Activated naive CD4-positive, alpha-beta T cell treated with anti-CD3 and anti-CD28 coated beads, Interleukin-2, amount 50 U/mL, for 72 hours (primary cell): ENCODE data around the gene BANP. TPM values are rescaled to one million over a fixed set of nuclear protein-coding genes. Genes with fewer than 3 reads are reported as not detected.
"Not testable (repeated sequence)": the region's sequence is repeated elsewhere in the genome, so short reads cannot be mapped to it uniquely, and the experiment has no call there.

Source experiments
- ATAC-seq, 2 donors: fragments of 150-1000 bp; cut with Tn5 transposase; 2 replicates each; pipeline ENCODE4 v1.10.0; 2021; ENCODE audit warnings: mild to moderate bottlenecking in 2 of 2, moderate library complexity in 2 of 2
- DNase-seq, 2 donors: peaks; one replicate each; pipeline ENCODE4 v3.0.0; 2021 to 2022; ENCODE audit warnings: low spot score in 2 of 2
- H3K27ac Mint-ChIP-seq, 2 donors: one replicate each; pipeline ENCODE4 v1.8.0; 2022; ENCODE audit warnings: mild to moderate bottlenecking in 2 of 2, mixed read lengths in 2 of 2
- H3K36me3 Mint-ChIP-seq, 2 donors: one replicate each; pipeline ENCODE4 v1.8.0; 2022; ENCODE audit warnings: mixed read lengths in 2 of 2
- H3K9me3 Mint-ChIP-seq, 2 donors: one replicate each; pipeline ENCODE4 v1.8.0; 2022; ENCODE audit warnings: mixed read lengths in 2 of 2
- total RNA-seq, 2 donors: library from RNA; stranded (reverse); gene quantifications; one replicate each; pipeline ENCODE4 v1.2.3, GENCODE V29; 2022

BANP gene
- total RNA-seq, 2 donors from 2014 or later, result 44.6 to 46.8 TPM

DNA sequence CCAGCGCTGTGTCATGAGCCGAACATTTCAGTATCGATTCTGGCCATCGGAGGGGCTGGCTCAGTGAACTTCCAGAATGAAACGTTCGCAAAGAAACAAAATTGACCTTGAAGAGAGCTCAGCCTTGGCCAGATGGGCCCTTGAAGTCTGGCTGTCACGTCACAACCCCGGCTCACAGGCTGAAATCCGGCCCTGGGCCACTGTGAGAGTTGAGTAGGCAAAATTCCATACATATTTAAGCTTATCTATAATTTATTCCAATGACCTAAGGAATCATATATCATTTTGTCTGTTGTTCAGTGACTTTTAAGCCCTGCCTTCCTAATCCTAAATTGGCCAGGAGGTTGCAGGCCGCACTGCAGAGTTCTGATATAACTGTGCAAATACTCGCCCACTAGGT is 170.2 kb downstream of the BANP start:
- not testable (repeated sequence) for H3K9me3 Mint-ChIP-seq, DNase-seq, ATAC-seq, H3K27ac Mint-ChIP-seq, H3K36me3 Mint-ChIP-seq

DNA sequence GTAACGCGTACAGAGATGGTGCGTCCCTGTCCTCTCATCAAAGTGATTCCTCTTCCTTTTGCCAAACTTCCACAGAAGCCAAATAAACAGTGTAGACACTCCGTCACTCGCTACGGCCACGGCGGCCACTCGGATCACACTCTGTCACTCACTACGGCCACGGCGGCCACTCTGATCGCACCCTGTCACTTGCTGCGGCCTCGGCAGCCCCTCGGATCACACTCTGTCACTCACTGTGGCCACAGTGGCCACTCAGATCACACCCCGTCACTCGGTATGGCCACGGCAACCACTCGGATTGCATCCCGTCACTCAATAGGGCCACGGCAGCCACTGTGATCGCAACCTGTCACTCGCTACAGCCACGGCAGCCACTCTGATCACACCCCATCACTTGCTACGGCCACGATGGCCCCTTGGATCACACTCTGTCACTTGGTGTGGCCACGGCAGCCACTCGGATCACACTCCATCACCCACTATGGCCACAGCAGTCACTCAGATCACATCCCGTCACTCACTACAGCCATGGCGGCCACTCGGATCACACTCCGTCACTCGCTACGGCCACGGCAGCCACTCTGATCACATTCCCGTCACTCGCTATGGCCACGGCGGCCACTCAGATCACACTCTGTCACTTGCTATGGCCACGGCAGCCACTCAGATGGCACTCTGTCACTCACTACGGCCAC is 170.8 kb downstream of the BANP start:
- H3K9me3 Mint-ChIP-seq, result peaks cover 0 to 7% of the 10 kb centered on the region in 2 donors
- H3K27ac Mint-ChIP-seq, result no peak overlapping the region
- DNase-seq, result no peak
- no peaks in the 10 kb centered on the region for H3K36me3 Mint-ChIP-seq
- no peak for ATAC-seq

Other genes starting within 250 kb of the BANP start
- gene KLHDC4, start 185.4 kb upstream of the BANP start, total RNA-seq, result 100 to 1,000 TPM in 1 of 2 donors, 10 to 100 TPM in 1; 75.4 to 114 TPM
- gene SLC7A5, start 81.9 kb upstream of the BANP start, total RNA-seq, result 100 to 1,000 TPM; 112 to 197 TPM
- gene CA5A, start 14.9 kb upstream of the BANP start, total RNA-seq, result not detected